ENCODE results near the gene BICC1.

BICC1 gene

GRCh38 chr10:58734664-58735063 is 222.0 kb downstream of the BICC1 start:
- Histone ChIP-seq H3K4me3 (replicated peaks; ENCODE audit: insufficient read depth, low read length) (no peak overlapping the region), H3K27ac (replicated peaks) (no peak overlapping the region), H3K27me3 (ENCODE audit: insufficient read depth, poor library complexity, severe bottlenecking) (no peaks in the 10 kb centered on the region)
- TF ChIP-seq CTCF (IDR thresholded peaks at IDR 0.05; ENCODE audit: insufficient read depth, low read length) (no peak), GABPA (IDR thresholded peaks at IDR 0.05; ENCODE audit: low read depth) (no peak), POLR2AphosphoS5 (IDR thresholded peaks at IDR 0.05; ENCODE audit: low read depth) (no peak), SPI1 (IDR thresholded peaks at IDR 0.05; ENCODE audit: borderline replicate concordance, low read depth) (no peak), REST (IDR thresholded peaks at IDR 0.05; ENCODE audit: insufficient replicate concordance, low read depth) (no peak)
- DNase-seq (ENCODE audit: low read depth in 1 of 2, low spot score in 1 of 2) = no peak

GRCh38 chr10:58735087-58735486 is 222.4 kb downstream of the BICC1 start:
- no peak overlapping the region for H3K4me3 ChIP-seq (replicated peaks; ENCODE audit: insufficient read depth, low read length)
- TF ChIP-seq POLR2AphosphoS5 (IDR thresholded peaks at IDR 0.05; ENCODE audit: low read depth) (no peak), REST (IDR thresholded peaks at IDR 0.05; ENCODE audit: insufficient replicate concordance, low read depth) (no peak), GABPA (IDR thresholded peaks at IDR 0.05; ENCODE audit: low read depth) (no peak), CTCF (IDR thresholded peaks at IDR 0.05; ENCODE audit: insufficient read depth, low read length) (no peak), SPI1 (IDR thresholded peaks at IDR 0.05; ENCODE audit: borderline replicate concordance, low read depth) (no peak)
- H3K27me3 ChIP-seq (ENCODE audit: insufficient read depth, poor library complexity, severe bottlenecking) = no peaks in the 10 kb centered on the region

GRCh38 chr10:58740620-58741369 is 228.1 kb downstream of the BICC1 start:
- no peak for DNase-seq (ENCODE audit: low read depth in 1 of 2, low spot score in 1 of 2)
- TF ChIP-seq POLR2AphosphoS5 (IDR thresholded peaks at IDR 0.05; ENCODE audit: low read depth) = no peak
- TF ChIP-seq CTCF (IDR thresholded peaks at IDR 0.05; ENCODE audit: insufficient read depth, low read length) = no peak
- no peak for TF ChIP-seq GABPA (IDR thresholded peaks at IDR 0.05; ENCODE audit: low read depth)
- no peak for TF ChIP-seq REST (IDR thresholded peaks at IDR 0.05; ENCODE audit: insufficient replicate concordance, low read depth)
- no peak for TF ChIP-seq SPI1 (IDR thresholded peaks at IDR 0.05; ENCODE audit: borderline replicate concordance, low read depth)
- no peak overlapping the region for H3K4me3 ChIP-seq (replicated peaks; ENCODE audit: insufficient read depth, low read length)

More at GRCh38 chr10:58735087-58735486, 222.4 kb downstream of the BICC1 start:
- DNase-seq (ENCODE audit: low read depth in 1 of 2, low spot score in 1 of 2) = no peak
- H3K27ac ChIP-seq (replicated peaks) = no peak overlapping the region

More at GRCh38 chr10:58740620-58741369, 228.1 kb downstream of the BICC1 start:
- Histone ChIP-seq H3K27ac (replicated peaks) (no peak overlapping the region), H3K27me3 (ENCODE audit: insufficient read depth, poor library complexity, severe bottlenecking) (no peaks in the 10 kb centered on the region)

Measured in HL-60 (cell line).